GM19043 (cell line): Measurements from ENCODE around the gene PAPPA2.
"Not testable (repeated sequence)": the region's sequence is repeated elsewhere in the genome, so short reads cannot be mapped to it uniquely, and the experiment has no call there.

Source experiments
- ATAC-seq: cut with Tn5 transposase; IDR thresholded peaks from one replicate; pipeline ENCODE4 v1.9.1; 2021; ENCODE audit warnings: low read depth; ENCODE audit not compliant: unreplicated experiment

The PAPPA2 gene, protein sequence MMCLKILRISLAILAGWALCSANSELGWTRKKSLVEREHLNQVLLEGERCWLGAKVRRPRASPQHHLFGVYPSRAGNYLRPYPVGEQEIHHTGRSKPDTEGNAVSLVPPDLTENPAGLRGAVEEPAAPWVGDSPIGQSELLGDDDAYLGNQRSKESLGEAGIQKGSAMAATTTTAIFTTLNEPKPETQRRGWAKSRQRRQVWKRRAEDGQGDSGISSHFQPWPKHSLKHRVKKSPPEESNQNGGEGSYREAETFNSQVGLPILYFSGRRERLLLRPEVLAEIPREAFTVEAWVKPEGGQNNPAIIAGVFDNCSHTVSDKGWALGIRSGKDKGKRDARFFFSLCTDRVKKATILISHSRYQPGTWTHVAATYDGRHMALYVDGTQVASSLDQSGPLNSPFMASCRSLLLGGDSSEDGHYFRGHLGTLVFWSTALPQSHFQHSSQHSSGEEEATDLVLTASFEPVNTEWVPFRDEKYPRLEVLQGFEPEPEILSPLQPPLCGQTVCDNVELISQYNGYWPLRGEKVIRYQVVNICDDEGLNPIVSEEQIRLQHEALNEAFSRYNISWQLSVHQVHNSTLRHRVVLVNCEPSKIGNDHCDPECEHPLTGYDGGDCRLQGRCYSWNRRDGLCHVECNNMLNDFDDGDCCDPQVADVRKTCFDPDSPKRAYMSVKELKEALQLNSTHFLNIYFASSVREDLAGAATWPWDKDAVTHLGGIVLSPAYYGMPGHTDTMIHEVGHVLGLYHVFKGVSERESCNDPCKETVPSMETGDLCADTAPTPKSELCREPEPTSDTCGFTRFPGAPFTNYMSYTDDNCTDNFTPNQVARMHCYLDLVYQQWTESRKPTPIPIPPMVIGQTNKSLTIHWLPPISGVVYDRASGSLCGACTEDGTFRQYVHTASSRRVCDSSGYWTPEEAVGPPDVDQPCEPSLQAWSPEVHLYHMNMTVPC (N-terminal part only)

DNA sequence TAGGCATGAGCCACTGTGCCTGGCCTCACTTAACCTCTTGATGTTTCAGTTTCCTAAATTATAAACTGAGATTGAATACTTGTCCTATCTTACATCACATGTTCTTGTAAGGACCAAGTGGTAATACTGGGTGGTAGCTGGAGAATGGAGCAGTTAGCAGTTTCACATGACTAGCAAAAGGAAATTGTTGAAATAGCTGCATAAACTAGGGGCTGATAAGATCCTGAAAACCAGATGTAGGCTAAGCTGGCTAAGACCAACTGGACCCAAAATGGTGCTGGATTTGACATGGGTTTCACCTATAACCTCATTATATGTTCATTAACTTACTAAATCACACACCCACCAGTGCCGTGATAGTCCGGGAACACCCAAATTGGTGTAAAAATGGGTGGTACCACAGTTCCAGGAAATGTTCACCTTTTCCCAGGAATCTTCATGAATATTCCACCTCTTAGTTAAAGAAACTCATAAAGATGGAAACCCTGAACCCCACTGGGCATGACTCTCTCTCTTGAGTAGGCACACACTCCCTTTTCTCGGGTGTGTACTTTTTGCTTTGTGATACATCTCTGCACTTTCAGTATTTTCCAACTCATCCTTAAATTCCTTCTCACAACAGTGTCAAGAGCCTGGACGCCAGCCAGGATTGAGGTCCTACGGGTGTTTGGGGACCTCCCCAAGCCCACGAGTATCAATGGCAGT is at the start of gene PAPPA2:
Gene PAPPA2, plus strand, starts transcription at position 502 of the 705 bp plus-strand sequence. CDS start 93,148 bp downstream, outside the sequence.
- no peak for ATAC-seq

- no peak for ATAC-seq
Observed at GRCh38 chr1:176416777-176417176, 46.2 kb upstream of the PAPPA2 start.

DNA sequence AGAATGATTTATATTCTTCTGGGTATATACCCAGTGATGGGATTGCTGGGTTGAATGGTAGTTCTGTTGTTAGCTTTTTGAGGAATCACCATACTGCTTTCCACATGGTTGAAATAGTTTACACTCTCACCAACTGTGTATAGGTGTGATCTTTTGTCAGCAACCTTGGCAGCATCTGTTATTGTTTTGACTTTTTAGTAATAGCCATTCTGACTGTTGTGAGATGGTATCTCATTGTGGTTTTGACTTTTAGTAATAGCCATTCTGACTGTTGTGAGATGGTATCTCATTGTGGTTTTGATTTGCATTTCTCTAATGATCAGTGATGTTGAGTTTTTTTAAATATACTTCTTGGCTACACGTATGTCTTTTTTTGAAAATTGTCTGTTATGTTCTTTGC is 43.4 kb upstream of the PAPPA2 start:
- ATAC-seq, result not testable (repeated sequence)

GRCh38 chr1:176434234-176434633 is 28.7 kb upstream of the PAPPA2 start:
- ATAC-seq, result no peak

GRCh38 chr1:176436251-176436650 is 26.7 kb upstream of the PAPPA2 start:
- ATAC-seq, result no peak

GRCh38 chr1:176440176-176440575 is 22.8 kb upstream of the PAPPA2 start:
- ATAC-seq, result no peak

- no peak for ATAC-seq
Observed at GRCh38 chr1:176444286-176444685, 18.7 kb upstream of the PAPPA2 start.

DNA sequence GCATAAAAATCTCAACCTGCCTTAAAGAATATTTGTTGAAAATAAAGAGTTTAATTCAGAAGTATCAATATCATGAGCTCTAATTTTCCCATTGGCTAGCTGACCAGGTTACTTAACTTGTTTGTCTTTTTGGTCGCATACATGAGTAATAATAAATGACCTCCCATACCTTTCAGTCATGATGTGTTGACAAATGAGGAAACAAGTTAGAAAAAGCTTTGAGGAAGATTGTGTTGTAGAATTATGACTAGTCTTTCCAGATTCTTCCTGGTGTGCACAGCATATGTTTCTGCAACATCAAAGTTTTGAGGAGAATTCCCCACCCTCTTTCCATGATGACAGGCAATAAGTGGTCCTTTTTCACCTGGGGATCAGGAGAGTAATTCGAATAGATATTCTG is 17.6 kb upstream of the PAPPA2 start:
- no peak for ATAC-seq

DNA sequence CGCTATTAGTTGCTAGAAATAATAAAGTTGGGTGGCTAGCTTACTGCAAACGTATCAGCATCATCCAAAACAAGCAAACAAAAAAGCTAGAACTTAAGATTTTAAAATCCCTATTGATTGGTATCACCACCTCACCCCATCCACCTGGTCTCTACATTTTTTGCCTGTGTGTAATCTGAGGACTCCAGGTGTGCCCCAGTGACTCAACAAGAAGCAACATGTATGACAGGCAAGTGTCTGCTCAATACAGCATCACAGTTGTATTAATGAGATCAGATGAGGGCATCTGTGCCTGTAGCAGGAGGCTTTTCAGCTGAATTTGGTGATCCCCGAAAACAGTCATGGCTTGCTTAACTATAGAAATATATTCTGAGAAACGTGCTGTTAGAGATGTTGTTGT is 14.6 kb upstream of the PAPPA2 start:
- no peak for ATAC-seq

- no peak for ATAC-seq
Observed at GRCh38 chr1:176450526-176450925, 12.4 kb upstream of the PAPPA2 start.

DNA sequence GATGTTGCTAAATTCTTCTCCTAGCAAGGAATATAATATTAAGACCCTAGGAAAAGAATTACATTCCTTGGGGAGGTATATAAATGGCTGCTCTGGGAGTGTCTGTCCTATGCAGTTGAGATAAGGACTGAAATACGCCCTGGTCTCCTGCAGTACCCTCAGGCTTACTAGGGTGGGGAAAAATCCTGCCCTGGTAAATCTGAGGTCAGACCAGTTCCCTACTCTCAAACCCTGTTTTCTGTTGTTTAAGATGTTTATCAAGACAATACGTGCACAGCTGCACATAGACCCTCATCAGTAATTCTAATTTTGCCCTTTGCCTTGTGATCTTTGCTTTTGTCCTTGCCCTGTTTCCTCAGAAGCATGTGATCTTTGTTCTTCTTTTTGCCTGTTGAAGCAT is 11.2 kb upstream of the PAPPA2 start:
- ATAC-seq, result not testable (repeated sequence)

- no peak for ATAC-seq
Observed at GRCh38 chr1:176456795-176457194, 6.2 kb upstream of the PAPPA2 start.

GRCh38 chr1:176460544-176461336 is 2.2 kb upstream of the PAPPA2 start:
- ATAC-seq, result no peak

- no peak for ATAC-seq
Observed at GRCh38 chr1:176461576-176461975, 1.4 kb upstream of the PAPPA2 start.

DNA sequence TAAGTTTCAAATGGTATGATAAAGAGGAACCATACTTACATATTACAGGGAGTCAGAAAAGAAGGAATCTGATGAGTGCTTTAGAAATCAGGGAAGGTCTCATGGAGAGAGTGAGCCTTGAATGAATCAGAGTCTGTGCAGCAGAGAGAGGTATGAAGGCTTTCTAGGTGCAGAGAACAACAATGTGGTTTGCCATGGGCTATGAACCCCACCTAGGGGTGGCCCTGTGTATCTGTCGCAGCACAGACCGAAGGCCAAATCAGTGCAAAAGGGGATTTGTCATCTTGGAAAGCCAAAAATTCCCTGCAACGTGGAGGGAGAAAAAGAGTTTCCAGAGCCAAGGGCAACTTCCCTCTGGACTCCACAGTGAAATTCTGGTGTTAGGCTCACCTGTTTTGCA is 3.5 kb downstream of the PAPPA2 start:
- no peak for ATAC-seq

GRCh38 chr1:176469450-176470010 is 6.6 kb downstream of the PAPPA2 start:
- no peak for ATAC-seq

DNA sequence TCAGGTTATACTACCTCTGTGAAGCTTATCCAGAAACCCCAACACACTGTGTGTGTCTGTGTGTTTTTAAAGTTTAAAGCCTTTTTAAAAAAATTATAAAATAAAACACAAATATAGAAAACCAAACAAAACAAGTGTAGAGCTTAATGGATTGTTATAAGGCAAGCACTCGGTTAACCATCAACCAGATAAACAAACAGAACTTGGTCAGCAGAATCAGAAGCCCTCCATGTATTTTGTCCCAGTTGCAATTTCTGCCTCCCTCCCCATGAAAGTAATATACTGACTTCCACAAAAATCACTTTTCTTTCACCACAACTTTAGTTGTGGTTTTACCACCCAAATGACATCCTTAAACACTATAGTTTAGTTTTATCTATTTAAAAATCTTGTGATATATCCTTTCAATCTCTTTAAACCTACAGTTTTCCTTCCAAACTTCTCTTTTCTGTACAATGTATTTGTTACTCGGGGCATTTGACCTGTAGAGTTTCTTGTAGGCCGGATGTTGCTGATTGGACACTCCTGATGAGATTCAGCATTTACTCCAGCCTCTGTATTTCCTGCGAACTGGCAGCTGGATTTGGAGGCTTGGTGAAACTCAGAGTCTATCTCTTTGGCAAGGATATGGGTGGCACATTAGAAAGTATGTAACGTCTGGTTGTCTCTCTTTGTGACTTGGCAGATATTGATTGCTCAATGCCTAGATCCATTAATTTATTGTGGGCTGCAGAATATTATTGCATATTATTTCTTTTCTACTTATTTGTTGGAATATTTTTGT is 8.6 kb downstream of the PAPPA2 start:
- no peak for ATAC-seq

- no peak for ATAC-seq
Observed at GRCh38 chr1:176479971-176480370, 17.0 kb downstream of the PAPPA2 start.

GRCh38 chr1:176480750-176481149 is 17.8 kb downstream of the PAPPA2 start:
- ATAC-seq, result no peak
